RPMI8226 (cell line): Measurements from ENCODE around the gene NAT14.
"Not testable (repeated sequence)": the region's sequence is repeated elsewhere in the genome, so short reads cannot be mapped to it uniquely, and the experiment has no call there.

Experiments used
- DNase-seq: peaks from one replicate; pipeline ENCODE4 v3.0.0-alpha.2; 2015

Gene NAT14

DNA sequence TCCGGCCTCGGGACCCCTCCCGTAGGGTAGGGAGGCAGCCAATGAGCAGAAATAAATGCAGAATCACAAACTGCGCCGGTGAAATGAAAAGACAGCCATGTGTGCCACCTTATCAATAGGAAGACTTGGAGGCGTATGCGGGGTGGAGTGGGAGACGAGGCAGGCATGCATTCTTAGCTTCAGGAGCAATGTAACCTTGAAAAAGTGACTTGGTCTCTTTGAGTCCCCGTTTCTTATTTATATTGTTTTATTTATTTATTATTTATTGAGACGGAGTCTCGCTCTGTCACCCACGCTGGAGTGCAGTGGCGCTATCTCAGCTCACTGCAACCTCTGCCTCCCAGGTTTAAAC is 19.2 kb downstream of the NAT14 start:
- DNase-seq: no peak

DNA sequence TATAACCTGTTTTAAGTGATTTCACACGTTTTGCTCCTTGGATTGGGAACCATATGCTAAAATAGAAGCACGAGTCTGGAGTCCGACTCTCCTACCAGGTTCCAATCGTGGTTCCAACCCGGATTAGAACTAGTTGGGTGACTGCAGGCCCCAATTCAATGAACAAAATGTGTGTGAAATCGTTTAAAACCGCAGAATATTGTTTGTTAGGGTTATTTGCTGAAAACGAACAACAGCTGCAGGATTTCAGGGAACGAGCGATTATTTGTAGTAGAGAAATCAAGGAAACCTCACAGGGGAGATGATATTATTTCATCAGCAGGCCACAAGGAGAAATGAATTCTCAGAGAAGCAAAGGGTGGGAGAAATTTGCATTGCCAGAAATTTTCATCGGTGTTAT is 20.0 kb downstream of the NAT14 start:
- DNase-seq: no peak

- no peak for DNase-seq
Measured at GRCh38 chr19:55508120-55508519, 23.1 kb downstream of the NAT14 start.

GRCh38 chr19:55516878-55517620 is 32.1 kb downstream of the NAT14 start:
- peak; percentile 95 for DNase-seq

GRCh38 chr19:55519451-55520311 is 34.7 kb downstream of the NAT14 start:
- no peak for DNase-seq

DNA sequence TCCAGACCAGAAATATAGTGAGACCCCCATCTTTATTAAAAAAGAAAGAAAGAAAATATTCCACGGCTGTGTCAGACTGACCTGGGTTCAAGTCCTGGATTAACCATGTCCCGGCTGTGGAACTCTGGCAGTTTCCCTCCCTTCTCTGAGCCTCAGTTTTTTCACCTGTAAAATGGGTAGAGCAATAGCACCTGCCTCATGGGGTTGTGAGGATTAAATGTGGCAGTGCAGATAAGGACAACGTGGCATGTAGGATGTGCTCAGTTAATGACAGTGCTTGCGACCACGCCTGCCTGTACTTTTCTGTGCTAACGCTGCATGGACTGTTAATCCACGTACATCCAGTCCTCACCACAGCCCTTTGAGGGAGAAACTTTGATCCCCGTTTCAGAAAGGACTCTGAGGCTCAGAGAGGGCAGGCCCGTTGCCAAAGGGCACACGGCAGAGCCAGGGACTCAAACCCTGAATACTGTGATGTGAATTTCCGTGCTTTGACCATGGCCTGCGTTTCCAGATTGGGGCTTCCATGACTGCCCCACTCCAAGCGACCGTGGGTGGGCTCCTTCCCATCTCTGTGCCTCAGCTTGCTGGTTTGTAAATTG is 35.8 kb downstream of the NAT14 start:
- no peak for DNase-seq

- DNase-seq: no peak
Measured at GRCh38 chr19:55525289-55526101, 40.5 kb downstream of the NAT14 start.

GRCh38 chr19:55526216-55527196 is 41.5 kb downstream of the NAT14 start:
- peak; percentile 86 for DNase-seq

- DNase-seq: no peak
Measured at GRCh38 chr19:55527197-55528029, 42.4 kb downstream of the NAT14 start.

GRCh38 chr19:55528030-55528803 is 43.2 kb downstream of the NAT14 start:
- no peak for DNase-seq

DNA sequence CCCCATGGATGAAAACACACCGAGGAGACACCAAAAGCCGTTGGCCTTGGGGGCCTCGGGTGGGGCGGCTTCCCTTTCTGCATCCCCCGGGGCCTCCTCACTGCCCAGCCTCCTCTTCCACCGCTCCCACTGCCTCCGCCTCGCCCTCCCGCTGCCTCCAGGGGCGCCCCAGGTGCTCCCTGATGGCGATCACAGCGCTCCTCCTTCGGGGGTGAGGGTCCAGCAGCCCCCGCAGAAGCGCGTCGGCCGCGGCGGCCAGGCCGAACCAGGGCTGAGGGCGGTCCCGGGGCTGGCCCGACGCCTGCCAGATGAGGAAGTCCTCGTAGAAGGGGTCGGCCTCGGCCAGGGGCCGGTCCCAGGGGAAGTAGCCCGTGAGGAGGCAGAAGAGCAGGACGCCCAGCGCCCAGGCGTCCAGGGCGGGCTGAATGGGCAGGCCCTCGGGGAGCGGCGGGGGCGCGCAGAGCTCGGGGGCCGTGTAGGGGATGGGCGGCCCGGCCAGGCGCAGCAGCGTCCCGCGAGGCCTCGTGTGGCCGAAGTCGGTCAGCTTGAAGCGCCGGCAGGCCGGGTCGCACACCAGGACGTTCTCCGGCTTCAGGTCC is 44.7 kb downstream of the NAT14 start:
- no peak for DNase-seq

GRCh38 chr19:55530996-55531395 is 46.0 kb downstream of the NAT14 start:
- DNase-seq: no peak

GRCh38 chr19:55534280-55534679 is 49.3 kb downstream of the NAT14 start:
- not testable (repeated sequence) for DNase-seq

DNA sequence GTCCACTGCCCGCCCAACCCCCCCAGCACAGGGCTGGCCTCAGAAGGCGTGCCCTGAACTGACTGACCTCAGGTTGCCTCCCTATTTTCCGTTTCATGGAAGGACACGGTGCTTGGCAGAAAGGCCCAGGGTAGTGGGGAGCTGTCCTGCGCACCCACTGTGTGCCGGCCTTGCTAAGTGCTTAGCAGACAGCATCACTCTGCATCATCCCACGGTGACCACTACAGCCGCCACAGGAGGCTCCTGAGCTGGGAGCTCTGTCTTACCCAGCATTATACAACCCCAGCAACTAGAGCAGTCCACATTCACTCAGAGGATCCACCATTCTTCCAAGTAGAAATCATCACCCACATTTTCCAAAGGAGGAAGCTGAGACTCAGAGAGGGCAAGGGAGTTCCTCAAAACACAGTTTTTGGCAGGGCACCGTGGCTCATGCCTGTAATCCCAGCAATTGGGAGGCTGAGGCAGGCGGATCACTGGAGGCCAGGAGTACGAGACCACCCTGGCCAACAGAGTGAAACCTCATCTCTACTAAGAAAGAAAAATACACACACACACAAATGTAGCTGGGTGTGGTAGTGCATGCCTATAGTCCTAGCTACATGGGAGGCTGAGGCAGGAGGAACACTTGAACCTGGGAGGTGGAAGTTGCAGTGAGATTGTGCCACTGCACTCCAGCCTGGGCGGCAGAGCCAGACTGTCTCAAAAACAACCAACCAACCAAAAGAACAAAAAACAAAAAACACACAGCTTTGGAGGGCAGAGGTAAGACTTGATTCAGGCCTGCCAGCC is 50.4 kb downstream of the NAT14 start:
- DNase-seq: no peak

- DNase-seq: no peak
Measured at GRCh38 chr19:55535965-55536350, 51.0 kb downstream of the NAT14 start.

- no peak for DNase-seq
Measured at GRCh38 chr19:55536366-55536765, 51.4 kb downstream of the NAT14 start.
